Measurements from ENCODE around the gene MRC1. TPM values are rescaled to one million over a fixed set of nuclear protein-coding genes. Genes with fewer than 3 reads are reported as not detected.

MRC1 gene
- total and polyA plus RNA-seq, 2 donors (not counting 3 experiments of a cell fraction or from before 2014, with no cell fraction given), result 0.03 to 0.13 TPM

GRCh38 chr10:17954861-17955260 lies 145.7 kb downstream of the MRC1 start:
- CTCF ChIA-PET, result no interaction called here

More at GRCh38 chr10:17954861-17955260, 145.7 kb downstream of the MRC1 start:
- no peaks in the 10 kb centered on the region for H3K9me3 ChIP-seq (replicated peaks; ENCODE audit: control insufficient read depth, insufficient read depth, low read length)
- H3K36me3 ChIP-seq (ENCODE audit: control insufficient read depth in 2 of 2, extremely low read depth in 1 of 2, insufficient read depth in 2 of 2, low read length in 2 of 2), result no peaks in the 10 kb centered on the region
- dilution Hi-C loops (cut with MboI; ENCODE audit: extremely low pct_ligation_motif_present, low sequenced_read_pairs) (no loop called here), intact Hi-C loops (cut with micrococcal nuclease) (no loop called here)
- H4K20me1 ChIP-seq (replicated peaks; ENCODE audit: control insufficient read depth, extremely low read depth, insufficient read depth, low read length), result no peaks in the 10 kb centered on the region
- H3K27me3 ChIP-seq (ENCODE audit: control insufficient read depth in 2 of 2, insufficient read depth in 2 of 2, low read length in 2 of 2), result no peaks in the 10 kb centered on the region
- no peaks in the 10 kb centered on the region for H3K4me1 ChIP-seq (ENCODE audit: control insufficient read depth, extremely low read depth, insufficient read depth, low read length)
- no peak overlapping the region for H3K27ac ChIP-seq (ENCODE audit: insufficient read depth, low read depth, low read length)
- no peaks in the 10 kb centered on the region for H3K79me2 ChIP-seq (ENCODE audit: control insufficient read depth, insufficient read depth, low read length)
- no peak overlapping the region for H2AFZ ChIP-seq (ENCODE audit: low read depth, low read length)
- POLR2A ChIA-PET, result no interaction called here
- TF ChIP-seq POLR2AphosphoS5 (IDR thresholded peaks at IDR 0.05; ENCODE audit: insufficient read depth, low read depth, low read length) (no peak), MAX (IDR thresholded peaks at IDR 0.05; ENCODE audit: insufficient read depth, insufficient read length) (no peak), CTCF (IDR thresholded peaks at IDR 0.05; ENCODE audit: extremely low read depth in 1 of 2, insufficient read depth in 1 of 2, low read depth in 1 of 2, low read length in 2 of 2) (no peak), EZH2 (IDR thresholded peaks at IDR 0.05; ENCODE audit: borderline replicate concordance, low read depth, low read length, severe bottlenecking) (no peak), FOS (IDR thresholded peaks at IDR 0.05; ENCODE audit: borderline replicate concordance, insufficient read depth, low read length) (no peak), POLR2A (IDR thresholded peaks at IDR 0.05; ENCODE audit: low read depth, low read length) (no peak), JUN (IDR thresholded peaks at IDR 0.05; ENCODE audit: borderline replicate concordance, insufficient read depth, insufficient read length, low read depth) (no peak), GATA2 (IDR thresholded peaks at IDR 0.05; ENCODE audit: insufficient read depth, insufficient read length, low read depth, low read length) (no peak), MYC (IDR thresholded peaks at IDR 0.05; ENCODE audit: low read depth, low read length) (no peak)
- DNase-seq (ENCODE audit: low read depth, low spot score) (no peak), FAIRE-seq (no peak)
- no peaks in the 10 kb centered on the region for H3K9me1 ChIP-seq (replicated peaks; ENCODE audit: control insufficient read depth, extremely low read depth, insufficient read depth, low read length)
- no peak overlapping the region for H3K4me3 ChIP-seq (replicated peaks in 1 of 3; ENCODE audit: insufficient read depth in 1 of 3, low read depth in 1 of 3, low read length in 3 of 3)
- no TSS peak for BruUV-seq (replicated peaks)
- no peak overlapping the region for H3K4me2 ChIP-seq (ENCODE audit: insufficient read depth, low read length)
- no peak overlapping the region for H3K9ac ChIP-seq (replicated peaks; ENCODE audit: extremely low read depth, insufficient read depth, low read length)
